HEK293 (cell line): ENCODE measurements around the gene KIAA1671.

ENCODE experiments used
- CTCF ChIA-PET: fragments of 350-600 bp; formaldehyde crosslinking; extraction: SDS; loops from one replicate; lab custom pipeline; 2021; ENCODE audit warnings: antibody characterized with exemption; lab: Yijun Ruan, JAX
- POLR2A ChIA-PET: fragments of 300-600 bp; formaldehyde crosslinking; extraction: SDS; loops from one replicate; lab custom pipeline; 2020; ENCODE audit warnings: antibody characterized with exemption, inconsistent platforms; lab: Yijun Ruan, JAX
- H3K27ac ChIP-seq: fragments of 200-500 bp; sonication (Bioruptor generic); 2 replicates; pipeline ENCODE4 v1.5.1; 2014; ENCODE audit warnings: low read depth, low read length, control low read depth, inconsistent platforms; ENCODE audit errors: extremely low read depth
- H3K36me3 ChIP-seq, 2 experiments: fragments of 200-500 bp in 1 of 2; sonication (Bioruptor generic) in 1 of 2; 1 replicate in 1 of 2; 2 replicates in 1 of 2; pipeline ENCODE4 v1.5.1; 2014 to 2017; ENCODE audit warnings: inconsistent platforms in 2 of 2, low read length in 2 of 2; ENCODE audit not compliant: control insufficient read depth in 2 of 2, insufficient read depth in 1 of 2
- H3K4me1 ChIP-seq: fragments of 200-500 bp; sonication (Bioruptor generic); 2 replicates; pipeline ENCODE4 v1.5.1; 2014; ENCODE audit warnings: mild to moderate bottlenecking, low read length, inconsistent platforms; ENCODE audit not compliant: control insufficient read depth, insufficient read depth
- H3K4me3 ChIP-seq: 2 replicates; pipeline ENCODE4 v1.5.1; 2011; ENCODE audit warnings: low read depth, mild to moderate bottlenecking, control low read depth, low read length, moderate library complexity
- H3K9me3 ChIP-seq: fragments of 200-500 bp; sonication (Bioruptor generic); 2 replicates; pipeline ENCODE4 v1.5.1; 2014; ENCODE audit warnings: low read depth, low read length, inconsistent platforms; ENCODE audit not compliant: control insufficient read depth, insufficient read depth
- ATF2 ChIP-seq: fragments of 450-650 bp; formaldehyde crosslinking; IDR thresholded peaks from 2 replicates; pipeline ENCODE4 v1.5.1; 2016; ENCODE audit warnings: missing biosample characterization, missing genetic modification characterization, low read depth
- GLI2 ChIP-seq: fragments of 450-650 bp; formaldehyde crosslinking; IDR thresholded peaks from 2 replicates; pipeline ENCODE4; 2017; ENCODE audit warnings: missing biosample characterization, missing genetic modification characterization, low read depth, borderline replicate concordance
- KLF17 ChIP-seq: fragments of 450-650 bp; formaldehyde crosslinking; IDR thresholded peaks from 2 replicates; pipeline ENCODE4 v1.5.1; 2016; ENCODE audit warnings: missing biosample characterization, missing genetic modification characterization
- MYNN ChIP-seq: fragments of 450-650 bp; formaldehyde crosslinking; IDR thresholded peaks from 2 replicates; pipeline ENCODE4 v1.5.1; 2016; ENCODE audit warnings: missing biosample characterization, missing genetic modification characterization, borderline replicate concordance
- ZBTB17 ChIP-seq: fragments of 450-650 bp; formaldehyde crosslinking; IDR thresholded peaks from 2 replicates; pipeline ENCODE4 v1.5.1; 2016; ENCODE audit warnings: missing biosample characterization, missing genetic modification characterization
- ZBTB44 ChIP-seq: fragments of 450-650 bp; IDR thresholded peaks from 2 replicates; pipeline ENCODE4 v1.5.1; 2018; ENCODE audit warnings: missing biosample characterization, mild to moderate bottlenecking, missing genetic modification characterization
- ZIC2 ChIP-seq: fragments of 450-650 bp; formaldehyde crosslinking; IDR thresholded peaks from 2 replicates; pipeline ENCODE4 v1.5.1; 2016; ENCODE audit warnings: missing biosample characterization, missing genetic modification characterization
- ZNF174 ChIP-seq: fragments of 450-650 bp; formaldehyde crosslinking; IDR thresholded peaks from 2 replicates; pipeline ENCODE4 v1.5.0; 2017; ENCODE audit warnings: missing biosample characterization, mild to moderate bottlenecking, missing genetic modification characterization
- ZNF184 ChIP-seq: fragments of 450-650 bp; IDR thresholded peaks from 2 replicates; pipeline ENCODE4 v1.5.1; 2018; ENCODE audit warnings: missing biosample characterization, mild to moderate bottlenecking, missing genetic modification characterization
- ZNF391 ChIP-seq: fragments of 450-650 bp; formaldehyde crosslinking; IDR thresholded peaks from 2 replicates; pipeline ENCODE4 v1.5.1; 2016; ENCODE audit warnings: low read depth, missing biosample characterization, missing genetic modification characterization, borderline replicate concordance
- ZNF544 ChIP-seq: fragments of 450-650 bp; formaldehyde crosslinking; IDR thresholded peaks from 2 replicates; pipeline ENCODE4 v1.5.0; 2017; ENCODE audit warnings: missing biosample characterization, missing genetic modification characterization
- ZNF549 ChIP-seq: fragments of 450-650 bp; IDR thresholded peaks from 2 replicates; pipeline ENCODE4 v1.5.1; 2018; ENCODE audit warnings: missing biosample characterization, missing genetic modification characterization, mild to moderate bottlenecking, inconsistent platforms, moderate library complexity
- ZNF558 ChIP-seq: fragments of 450-650 bp; formaldehyde crosslinking; IDR thresholded peaks from 2 replicates; pipeline ENCODE4 v1.5.1; 2016; ENCODE audit warnings: missing biosample characterization, missing genetic modification characterization
- ZNF560 ChIP-seq: fragments of 450-650 bp; formaldehyde crosslinking; IDR thresholded peaks from 2 replicates; pipeline ENCODE4 v1.5.1; 2017; ENCODE audit warnings: missing biosample characterization, missing genetic modification characterization, borderline replicate concordance
- ZNF571 ChIP-seq: fragments of 450-650 bp; formaldehyde crosslinking; IDR thresholded peaks from 2 replicates; pipeline ENCODE4 v1.5.0; 2017; ENCODE audit warnings: missing biosample characterization, missing genetic modification characterization
- ZNF585B ChIP-seq: fragments of 450-650 bp; formaldehyde crosslinking; IDR thresholded peaks from 2 replicates; pipeline ENCODE4 v1.5.1; 2016; ENCODE audit warnings: missing biosample characterization, missing genetic modification characterization
- ZNF707 ChIP-seq: fragments of 450-650 bp; formaldehyde crosslinking; IDR thresholded peaks from 2 replicates; pipeline ENCODE4 v1.5.1; 2016; ENCODE audit warnings: missing biosample characterization, missing genetic modification characterization
- ZNF776 ChIP-seq: fragments of 450-650 bp; formaldehyde crosslinking; IDR thresholded peaks from 2 replicates; pipeline ENCODE4 v1.5.0; 2017; ENCODE audit warnings: missing biosample characterization, missing genetic modification characterization, borderline replicate concordance
- ZNF785 ChIP-seq: fragments of 450-650 bp; formaldehyde crosslinking; IDR thresholded peaks from 2 replicates; pipeline ENCODE4 v1.5.1; 2016; ENCODE audit warnings: missing biosample characterization, missing genetic modification characterization
- TF ChIP-seq, protein P1 (sequence below): fragments of 450-650 bp; formaldehyde crosslinking; IDR thresholded peaks from 2 replicates; pipeline ENCODE4 v1.5.1; 2016; ENCODE audit warnings: missing biosample characterization, missing genetic modification characterization
- TF ChIP-seq, protein P2 (sequence below): sonication (generic); formaldehyde crosslinking; IDR thresholded peaks from 2 replicates; pipeline ENCODE4 v1.8.1; 2022; ENCODE audit warnings: mild to moderate bottlenecking, moderate library complexity, missing genetic modification reagents

The KIAA1671 gene

DNA sequence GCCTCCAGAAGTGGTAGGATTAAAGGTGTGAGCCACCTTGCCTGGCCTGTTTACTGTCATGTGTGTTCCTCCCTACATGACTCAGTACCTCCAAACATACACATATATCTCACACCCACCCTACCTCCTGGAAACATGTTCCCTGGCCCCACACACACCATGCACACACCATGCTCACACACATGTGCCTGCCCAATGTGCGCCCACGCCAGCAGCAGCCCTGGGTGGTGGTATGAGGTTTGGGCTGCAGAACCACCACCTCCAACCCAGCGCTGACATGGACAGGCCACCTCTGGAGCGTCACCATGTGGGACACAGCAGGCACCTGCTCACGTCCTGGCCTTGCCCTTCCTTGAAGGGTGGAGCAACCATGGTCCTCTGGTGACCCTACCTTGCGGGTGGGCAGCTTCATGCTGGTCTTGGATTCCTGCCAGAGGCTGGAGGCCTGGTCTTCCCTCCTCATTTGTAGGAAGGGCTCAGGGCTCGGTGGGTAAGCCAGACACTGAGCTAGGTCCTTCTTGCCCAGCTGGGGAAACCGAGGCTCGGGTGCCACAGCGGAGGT lies 37.9 kb downstream of the KIAA1671 start:
- no peaks in the 10 kb centered on the region; the same call in 1 of the 2 replicates for H3K4me1 ChIP-seq
- H3K27ac ChIP-seq = no peak overlapping the region
- ChIA-PET CTCF (interaction anchor here (0.8 kb wide), 1 partner anchor 67 kb away, joined by 4 read pairs; no protein-coding TSS in a partner anchor), POLR2A (no interaction called here)
- no peaks in the 10 kb centered on the region for H3K9me3 ChIP-seq
- TF ChIP-seq ZNF184 (no peak), KLF17 (tag by site-specific recombination) (0 out of 2 replicates have a peak, but pooled peaks have one; percentile 51), ZIC2 (tag by site-specific recombination) (peak; percentile 98)
- H3K36me3 ChIP-seq = no peaks in the 10 kb centered on the region
- H3K4me3 ChIP-seq = no peak overlapping the region

- Histone ChIP-seq H3K27ac (no peak overlapping the region), H3K4me1 (peaks cover 13% of the 10 kb centered on the region), H3K9me3 (no peaks in the 10 kb centered on the region), H3K4me3 (no peak overlapping the region), H3K36me3 (no peaks in the 10 kb centered on the region)
- ChIA-PET CTCF (interaction anchor here (0.7 to 3.0 kb wide), 4 partner anchors 34 to 58 kb away, joined by 3 to 8 read pairs (median 4); no protein-coding TSS in a partner anchor), POLR2A (no interaction called here)
- TF ChIP-seq ZNF585B = no peak
- TF ChIP-seq ZBTB44 (tag by site-specific recombination) = no peak
- no peak for TF ChIP-seq ZNF544 (tag by site-specific recombination)
- no peak for TF ChIP-seq MYNN (tag by site-specific recombination)
- no peak for TF ChIP-seq ZNF174 (tag by site-specific recombination)
- TF ChIP-seq, protein P1, sequence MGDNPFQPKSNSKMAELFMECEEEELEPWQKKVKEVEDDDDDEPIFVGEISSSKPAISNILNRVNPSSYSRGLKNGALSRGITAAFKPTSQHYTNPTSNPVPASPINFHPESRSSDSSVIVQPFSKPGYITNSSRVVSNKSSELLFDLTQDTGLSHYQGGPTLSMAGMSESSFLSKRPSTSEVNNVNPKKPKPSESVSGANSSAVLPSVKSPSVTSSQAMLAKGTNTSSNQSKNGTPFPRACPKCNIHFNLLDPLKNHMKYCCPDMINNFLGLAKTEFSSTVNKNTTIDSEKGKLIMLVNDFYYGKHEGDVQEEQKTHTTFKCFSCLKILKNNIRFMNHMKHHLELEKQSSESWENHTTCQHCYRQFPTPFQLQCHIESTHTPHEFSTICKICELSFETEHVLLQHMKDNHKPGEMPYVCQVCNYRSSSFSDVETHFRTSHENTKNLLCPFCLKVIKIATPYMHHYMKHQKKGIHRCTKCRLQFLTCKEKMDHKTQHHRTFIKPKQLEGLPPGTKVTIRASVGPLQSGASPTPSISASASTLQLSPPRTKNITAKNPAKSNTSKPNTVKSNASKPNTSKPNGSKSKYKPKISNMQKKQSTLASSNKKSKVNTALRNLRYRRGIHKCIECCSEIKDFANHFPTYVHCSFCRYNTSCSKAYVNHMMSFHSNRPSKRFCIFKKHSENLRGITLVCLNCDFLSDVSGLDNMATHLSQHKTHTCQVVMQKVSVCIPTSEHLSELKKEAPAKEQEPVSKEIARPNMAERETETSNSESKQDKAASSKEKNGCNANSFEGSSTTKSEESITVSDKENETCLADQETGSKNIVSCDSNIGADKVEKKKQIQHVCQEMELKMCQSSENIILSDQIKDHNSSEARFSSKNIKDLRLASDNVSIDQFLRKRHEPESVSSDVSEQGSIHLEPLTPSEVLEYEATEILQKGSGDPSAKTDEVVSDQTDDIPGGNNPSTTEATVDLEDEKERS (tag by site-specific recombination) = no peak
- TF ChIP-seq ZNF571 (tag by site-specific recombination) = no peak
- TF ChIP-seq, protein P2, sequence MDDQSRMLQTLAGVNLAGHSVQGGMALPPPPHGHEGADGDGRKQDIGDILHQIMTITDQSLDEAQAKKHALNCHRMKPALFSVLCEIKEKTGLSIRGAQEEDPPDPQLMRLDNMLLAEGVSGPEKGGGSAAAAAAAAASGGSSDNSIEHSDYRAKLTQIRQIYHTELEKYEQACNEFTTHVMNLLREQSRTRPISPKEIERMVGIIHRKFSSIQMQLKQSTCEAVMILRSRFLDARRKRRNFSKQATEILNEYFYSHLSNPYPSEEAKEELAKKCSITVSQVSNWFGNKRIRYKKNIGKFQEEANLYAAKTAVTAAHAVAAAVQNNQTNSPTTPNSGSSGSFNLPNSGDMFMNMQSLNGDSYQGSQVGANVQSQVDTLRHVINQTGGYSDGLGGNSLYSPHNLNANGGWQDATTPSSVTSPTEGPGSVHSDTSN (CRISPR knock-in tag) = no peak
- no peak for TF ChIP-seq ZNF391
- no peak for TF ChIP-seq ATF2
- no peak for TF ChIP-seq ZNF776 (tag by site-specific recombination)
- no peak for TF ChIP-seq ZNF549
- TF ChIP-seq ZNF707 (tag by site-specific recombination) = no peak
- TF ChIP-seq ZBTB17 (tag by site-specific recombination) = no peak
- TF ChIP-seq ZNF558 (tag by site-specific recombination) = no peak
- TF ChIP-seq GLI2 = no peak
- TF ChIP-seq ZNF560 (tag by site-specific recombination) = no peak
- no peak for TF ChIP-seq ZNF785 (tag by site-specific recombination)
Measured at GRCh38 chr22:24992946-24993345, 40.4 kb downstream of the KIAA1671 start.
